Fibroblast of upper back skin (primary cell): ENCODE measurements around the gene CENPP.

Experiments used
- DNase-seq: peaks from one replicate; pipeline ENCODE4 v3.0.0-alpha.2; 2013

Gene CENPP

GRCh38 chr9:92429836-92430235, 104.1 kb downstream of the CENPP start:
- DNase-seq, result no peak

GRCh38 chr9:92432350-92432749, 106.6 kb downstream of the CENPP start:
- DNase-seq, result peak; percentile 40

GRCh38 chr9:92432972-92433548, 107.3 kb downstream of the CENPP start:
- no peak for DNase-seq

GRCh38 chr9:92435263-92435662, 109.5 kb downstream of the CENPP start:
- no peak for DNase-seq

GRCh38 chr9:92438900-92439526, 113.3 kb downstream of the CENPP start:
- peak; percentile 44 for DNase-seq

GRCh38 chr9:92439921-92440750, 114.4 kb downstream of the CENPP start:
- peak; percentile 68 for DNase-seq

- DNase-seq, result no peak
These were observed 114.9 kb downstream of the CENPP start for GRCh38 chr9:92440751-92441046.

- DNase-seq, result no peak
These were observed 119.1 kb downstream of the CENPP start for GRCh38 chr9:92444841-92445240.

GRCh38 chr9:92446536-92446935, 120.8 kb downstream of the CENPP start:
- DNase-seq, result peak; percentile 20

GRCh38 chr9:92455217-92455616, 129.5 kb downstream of the CENPP start:
- DNase-seq, result no peak

GRCh38 chr9:92457576-92457975, 131.8 kb downstream of the CENPP start:
- no peak for DNase-seq

GRCh38 chr9:92463387-92463786, 137.6 kb downstream of the CENPP start:
- DNase-seq, result no peak

- DNase-seq, result peak; percentile 94
These were observed 138.2 kb downstream of the CENPP start for GRCh38 chr9:92463984-92464383.

GRCh38 chr9:92467041-92467440, 141.3 kb downstream of the CENPP start:
- no peak for DNase-seq

- DNase-seq, result no peak
These were observed 141.8 kb downstream of the CENPP start for GRCh38 chr9:92467511-92467910.

GRCh38 chr9:92468206-92468605, 142.5 kb downstream of the CENPP start:
- DNase-seq, result peak; percentile 56

GRCh38 chr9:92474587-92474986, 148.8 kb downstream of the CENPP start:
- no peak for DNase-seq

GRCh38 chr9:92476962-92477361, 151.2 kb downstream of the CENPP start:
- DNase-seq, result no peak

GRCh38 chr9:92478783-92479182, 153.0 kb downstream of the CENPP start:
- no peak for DNase-seq

- no peak for DNase-seq
These were observed 153.6 kb downstream of the CENPP start for GRCh38 chr9:92479346-92479745.

- DNase-seq, result peak; percentile 20
These were observed 154.6 kb downstream of the CENPP start for GRCh38 chr9:92480291-92480771.

- no peak for DNase-seq
These were observed 155.4 kb downstream of the CENPP start for GRCh38 chr9:92480986-92481633.

GRCh38 chr9:92482329-92482728, 156.6 kb downstream of the CENPP start, which contains the start of gene ASPN:
Gene ASPN, minus strand, starts transcription at chr9:92482506.
- peak; percentile 87 for DNase-seq

GRCh38 chr9:92482805-92483204, 157.1 kb downstream of the CENPP start:
- DNase-seq, result no peak
